ENCODE results near the gene ZNF432. TPM values are rescaled to one million over a fixed set of nuclear protein-coding genes. Genes with fewer than 3 reads are reported as not detected.

The ZNF432 gene
- total and polyA plus RNA-seq, 2 of the 13 experiments (the other 11 are each of a cell fraction or from before 2014, with no cell fraction given): 4.1 to 8.7 TPM

- TF ChIP-seq ZNF512B (CRISPR knock-in tag; IDR thresholded peaks at IDR 0.05; ENCODE audit: borderline replicate concordance): no peak
- peak; percentile 66; the same call in 1 of the 2 replicates for TF ChIP-seq ZHX2 (IDR thresholded peaks at IDR 0.05; ENCODE audit: low read depth)
- TF ChIP-seq ZHX2 (CRISPR knock-in tag; IDR thresholded peaks at IDR 0.05; ENCODE audit: borderline replicate concordance): peak; percentile 91; the same call in 1 of the 2 replicates
- no peak for TF ChIP-seq ZNF761 (CRISPR knock-in tag; conservative IDR thresholded peaks at IDR 0.05)
- no peak for TF ChIP-seq TAF15 (IDR thresholded peaks at IDR 0.05; ENCODE audit: low read depth, low read length, poor library complexity, severe bottlenecking)
- peak; percentile 23; the same call in 1 of the 2 replicates for TF ChIP-seq MTF1 (CRISPR knock-in tag; IDR thresholded peaks at IDR 0.05)
- TF ChIP-seq ZNF850 (CRISPR knock-in tag; conservative IDR thresholded peaks at IDR 0.05): no peak
- TF ChIP-seq ATM (IDR thresholded peaks at IDR 0.05; ENCODE audit: borderline replicate concordance): no peak
- peak; percentile 71; the same call in 1 of the 2 replicates for TF ChIP-seq GLI4 (CRISPR knock-in tag; IDR thresholded peaks at IDR 0.05; ENCODE audit: borderline replicate concordance)
- TF ChIP-seq ZNF614 (CRISPR knock-in tag; IDR thresholded peaks at IDR 0.05; ENCODE audit: borderline replicate concordance): peak; percentile 92
- TF ChIP-seq ZNF20 (CRISPR knock-in tag; IDR thresholded peaks at IDR 0.05): no peak
- TF ChIP-seq E2F5 (CRISPR knock-in tag; conservative IDR thresholded peaks at IDR 0.05): no peak
- TF ChIP-seq MXD3 (CRISPR knock-in tag; IDR thresholded peaks at IDR 0.05): 0 out of 2 replicates have a peak, but pooled peaks have one; percentile 28
- TF ChIP-seq ZNF382 (CRISPR knock-in tag; IDR thresholded peaks at IDR 0.05; ENCODE audit: borderline replicate concordance): no peak
- no peak; the same call in 1 of the 2 replicates for TF ChIP-seq ARID2 (CRISPR knock-in tag; IDR thresholded peaks at IDR 0.05; ENCODE audit: borderline replicate concordance)
- peak; percentile 76 for TF ChIP-seq ATF1 (CRISPR knock-in tag; IDR thresholded peaks at IDR 0.05)
Measured at GRCh38 chr19:51986309-51987291, 62.0 kb downstream of the ZNF432 start, which contains the start of gene ZNF350 (continued).
